Calu3 (cell line): ENCODE results near the gene TSHZ1. TPM values are rescaled to one million over a fixed set of nuclear protein-coding genes. Genes with fewer than 3 reads are reported as not detected.

ENCODE experiments used
- BruUV-seq: library from RNA; stranded (reverse); fragments of 400-500 nt; replicated peaks from 2 replicates; lab custom pipeline; 2021; lab: Mats Ljungman, UMichigan
- CTCF ChIA-PET: fragments of 300-600 bp; sonication (Branson Sonifier 250); formaldehyde crosslinking; loops from one replicate; lab custom pipeline; 2022; ENCODE audit warnings: antibody characterized with exemption; lab: Charles Lee
- DNase-seq: peaks from one replicate; pipeline ENCODE4 v3.0.0; 2022
- H3K27ac Mint-ChIP-seq: one replicate; pipeline ENCODE4 v1.8.0; 2022; ENCODE audit warnings: mixed read lengths; ENCODE audit not compliant: unreplicated experiment
- H3K27me3 Mint-ChIP-seq: one replicate; pipeline ENCODE4 v1.8.0; 2022; ENCODE audit warnings: mixed read lengths; ENCODE audit not compliant: unreplicated experiment
- H3K36me3 Mint-ChIP-seq: one replicate; pipeline ENCODE4 v1.8.0; 2022; ENCODE audit warnings: mild to moderate bottlenecking, moderate library complexity, mixed read lengths; ENCODE audit not compliant: insufficient read depth, unreplicated experiment
- H3K4me1 Mint-ChIP-seq: one replicate; pipeline ENCODE4 v1.8.0; 2022; ENCODE audit warnings: mild to moderate bottlenecking, low read depth, mixed read lengths; ENCODE audit not compliant: unreplicated experiment
- H3K4me3 Mint-ChIP-seq: one replicate; pipeline ENCODE4 v1.8.0; 2022; ENCODE audit warnings: mild to moderate bottlenecking, low read depth, moderate library complexity, mixed read lengths; ENCODE audit not compliant: unreplicated experiment
- H3K9me3 Mint-ChIP-seq: one replicate; pipeline ENCODE4 v1.8.0; 2022; ENCODE audit warnings: low read depth, mixed read lengths; ENCODE audit not compliant: unreplicated experiment
- intact Hi-C: fragments of 100-400 bp; cut with micrococcal nuclease; formaldehyde crosslinking; loops from one replicate; pipeline ENCODE4 v1.10.0; 2022; ENCODE audit not compliant: unreplicated experiment
- total RNA-seq: library from RNA; stranded (reverse); gene quantifications from 2 replicates; pipeline ENCODE4 v1.2.3, GENCODE V29; 2022
- TF ChIP-seq, protein P1 (sequence below): fragments of 200-600 bp; IDR thresholded peaks from one replicate; pipeline ENCODE4 v1.8.0; 2022; ENCODE audit warnings: antibody characterized with exemption; ENCODE audit not compliant: unreplicated experiment

TSHZ1 gene
- total RNA-seq, 1 experiment from 2014 or later: 10.8 TPM

DNA sequence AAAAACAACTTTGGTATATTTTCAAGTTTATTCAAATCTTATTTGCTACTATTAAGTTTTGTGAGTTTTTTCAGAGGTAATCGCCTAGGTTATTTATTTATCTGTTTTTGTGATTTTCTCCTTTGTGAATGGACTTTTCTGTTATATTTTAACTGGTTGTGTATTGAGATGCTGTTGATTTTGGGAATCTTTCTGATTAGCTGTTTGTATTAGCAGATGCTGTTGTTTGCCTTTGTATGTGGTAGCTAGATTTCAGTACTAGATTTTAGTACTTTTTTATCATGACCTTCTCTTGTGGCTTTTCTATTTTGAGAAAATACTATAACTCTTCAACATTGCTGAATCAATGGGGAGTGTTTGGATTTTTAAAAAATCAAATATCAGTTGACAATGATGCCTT lies 42.4 kb downstream of the TSHZ1 start:
- Mint-ChIP-seq H3K9me3 (no peaks in the 10 kb centered on the region), H3K27me3 (no peaks in the 10 kb centered on the region), H3K36me3 (peaks cover 4% of the 10 kb centered on the region), H3K27ac (no peak overlapping the region), H3K4me1 (peaks cover 9% of the 10 kb centered on the region), H3K4me3 (no peak overlapping the region)
- BruUV-seq: no TSS peak
- no peak for DNase-seq
- intact Hi-C loops: no loop called here
- TF ChIP-seq, protein P1, sequence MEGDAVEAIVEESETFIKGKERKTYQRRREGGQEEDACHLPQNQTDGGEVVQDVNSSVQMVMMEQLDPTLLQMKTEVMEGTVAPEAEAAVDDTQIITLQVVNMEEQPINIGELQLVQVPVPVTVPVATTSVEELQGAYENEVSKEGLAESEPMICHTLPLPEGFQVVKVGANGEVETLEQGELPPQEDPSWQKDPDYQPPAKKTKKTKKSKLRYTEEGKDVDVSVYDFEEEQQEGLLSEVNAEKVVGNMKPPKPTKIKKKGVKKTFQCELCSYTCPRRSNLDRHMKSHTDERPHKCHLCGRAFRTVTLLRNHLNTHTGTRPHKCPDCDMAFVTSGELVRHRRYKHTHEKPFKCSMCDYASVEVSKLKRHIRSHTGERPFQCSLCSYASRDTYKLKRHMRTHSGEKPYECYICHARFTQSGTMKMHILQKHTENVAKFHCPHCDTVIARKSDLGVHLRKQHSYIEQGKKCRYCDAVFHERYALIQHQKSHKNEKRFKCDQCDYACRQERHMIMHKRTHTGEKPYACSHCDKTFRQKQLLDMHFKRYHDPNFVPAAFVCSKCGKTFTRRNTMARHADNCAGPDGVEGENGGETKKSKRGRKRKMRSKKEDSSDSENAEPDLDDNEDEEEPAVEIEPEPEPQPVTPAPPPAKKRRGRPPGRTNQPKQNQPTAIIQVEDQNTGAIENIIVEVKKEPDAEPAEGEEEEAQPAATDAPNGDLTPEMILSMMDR: no peak
- CTCF ChIA-PET: no interaction called here

DNA sequence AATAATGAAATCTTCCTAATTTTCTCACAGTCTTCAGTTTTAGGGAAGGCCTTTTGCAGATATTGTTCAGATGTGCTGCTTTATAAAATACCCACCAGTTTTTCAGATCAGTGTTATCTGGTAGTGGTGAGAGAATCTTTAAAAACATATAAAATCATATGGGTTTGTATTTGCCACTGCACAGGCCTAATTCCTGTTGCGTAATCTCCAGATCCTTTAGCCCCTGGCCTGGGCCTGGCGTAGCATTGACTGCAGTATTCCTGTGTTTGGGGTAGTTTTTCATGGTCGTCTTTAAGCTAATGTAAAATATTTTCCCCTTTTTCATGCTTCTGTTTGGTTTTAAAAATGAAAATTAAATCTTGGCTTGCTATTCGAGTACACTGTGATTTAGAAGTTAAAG lies 43.2 kb downstream of the TSHZ1 start:
- Mint-ChIP-seq H3K9me3 (no peaks in the 10 kb centered on the region), H3K4me3 (no peak overlapping the region), H3K36me3 (peaks cover 4% of the 10 kb centered on the region), H3K4me1 (peaks cover 9% of the 10 kb centered on the region), H3K27ac (no peak overlapping the region), H3K27me3 (no peaks in the 10 kb centered on the region)
- DNase-seq: no peak
- TF ChIP-seq, protein P1: no peak
- no TSS peak for BruUV-seq
- CTCF ChIA-PET: no interaction called here
- intact Hi-C loops: no loop called here

DNA sequence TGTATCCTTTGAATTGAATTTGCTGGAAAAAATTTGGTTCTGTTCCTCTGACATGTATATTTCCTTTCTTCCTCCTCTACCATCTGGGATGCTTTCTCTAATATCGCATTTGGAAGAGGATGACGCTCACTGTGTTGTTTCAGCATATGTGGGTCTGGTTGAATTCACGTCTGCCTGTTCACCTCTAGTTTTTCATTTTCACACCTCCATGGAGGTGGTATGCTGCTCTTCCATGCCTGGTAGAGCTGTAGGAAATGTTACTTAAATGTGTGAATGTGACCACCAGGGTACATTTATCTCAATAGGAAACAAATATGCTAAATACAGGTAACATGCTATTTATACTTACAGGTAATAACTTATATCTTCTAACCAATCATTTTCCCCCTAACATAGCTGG lies 44.5 kb downstream of the TSHZ1 start:
- Mint-ChIP-seq H3K27me3 (no peaks in the 10 kb centered on the region), H3K27ac (no peak overlapping the region), H3K36me3 (no peaks in the 10 kb centered on the region), H3K9me3 (no peaks in the 10 kb centered on the region), H3K4me1 (peaks cover 2% of the 10 kb centered on the region), H3K4me3 (no peak overlapping the region)
- intact Hi-C loops: no loop called here
- no TSS peak for BruUV-seq
- DNase-seq: no peak
- TF ChIP-seq, protein P1: no peak
- CTCF ChIA-PET: no interaction called here

DNA sequence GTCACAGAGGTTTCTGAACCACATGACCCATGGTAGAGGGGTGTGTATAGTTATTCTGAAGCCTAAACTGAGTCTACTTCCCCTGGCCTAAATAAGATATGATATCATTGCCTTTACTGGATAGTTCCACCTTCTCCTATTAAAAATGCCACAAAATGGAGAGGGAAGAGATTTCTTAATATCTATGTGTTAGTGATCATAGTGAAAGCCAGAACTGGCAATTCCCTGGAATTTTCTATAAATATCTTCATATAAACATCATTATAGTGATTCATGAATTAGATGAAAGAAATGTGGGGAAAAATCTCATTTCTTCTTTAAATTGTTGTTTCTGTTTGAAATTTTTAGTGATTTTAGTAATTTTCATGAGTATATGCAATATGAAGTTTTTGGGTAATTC lies 45.8 kb downstream of the TSHZ1 start:
- H3K27ac Mint-ChIP-seq: no peak overlapping the region
- no peaks in the 10 kb centered on the region for H3K36me3 Mint-ChIP-seq
- H3K27me3 Mint-ChIP-seq: no peaks in the 10 kb centered on the region
- CTCF ChIA-PET: no interaction called here
- DNase-seq: no peak
- no peaks in the 10 kb centered on the region for H3K4me1 Mint-ChIP-seq
- H3K4me3 Mint-ChIP-seq: no peak overlapping the region
- intact Hi-C loops: no loop called here
- BruUV-seq: no TSS peak
- TF ChIP-seq, protein P1: no peak
- H3K9me3 Mint-ChIP-seq: no peaks in the 10 kb centered on the region
